Measurements from ENCODE around the gene RDH12. TPM values are rescaled to one million over a fixed set of nuclear protein-coding genes. Genes with fewer than 3 reads are reported as not detected.

RDH12 gene
- total RNA-seq, 1 donor from 2014 or later: not detected

GRCh38 chr14:67776653-67777322, 75.1 kb downstream of the RDH12 start:
- TF ChIP-seq, protein P1, sequence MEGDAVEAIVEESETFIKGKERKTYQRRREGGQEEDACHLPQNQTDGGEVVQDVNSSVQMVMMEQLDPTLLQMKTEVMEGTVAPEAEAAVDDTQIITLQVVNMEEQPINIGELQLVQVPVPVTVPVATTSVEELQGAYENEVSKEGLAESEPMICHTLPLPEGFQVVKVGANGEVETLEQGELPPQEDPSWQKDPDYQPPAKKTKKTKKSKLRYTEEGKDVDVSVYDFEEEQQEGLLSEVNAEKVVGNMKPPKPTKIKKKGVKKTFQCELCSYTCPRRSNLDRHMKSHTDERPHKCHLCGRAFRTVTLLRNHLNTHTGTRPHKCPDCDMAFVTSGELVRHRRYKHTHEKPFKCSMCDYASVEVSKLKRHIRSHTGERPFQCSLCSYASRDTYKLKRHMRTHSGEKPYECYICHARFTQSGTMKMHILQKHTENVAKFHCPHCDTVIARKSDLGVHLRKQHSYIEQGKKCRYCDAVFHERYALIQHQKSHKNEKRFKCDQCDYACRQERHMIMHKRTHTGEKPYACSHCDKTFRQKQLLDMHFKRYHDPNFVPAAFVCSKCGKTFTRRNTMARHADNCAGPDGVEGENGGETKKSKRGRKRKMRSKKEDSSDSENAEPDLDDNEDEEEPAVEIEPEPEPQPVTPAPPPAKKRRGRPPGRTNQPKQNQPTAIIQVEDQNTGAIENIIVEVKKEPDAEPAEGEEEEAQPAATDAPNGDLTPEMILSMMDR (conservative IDR thresholded peaks at IDR 0.05; ENCODE audit: low read depth, low read length): no peak
- no peak for DNase-seq (ENCODE audit: low read depth)
- H3K4me3 ChIP-seq (ENCODE audit: low read depth, low read length): no peak overlapping the region

- no peak for DNase-seq (ENCODE audit: low read depth)
- TF ChIP-seq, protein P1 (conservative IDR thresholded peaks at IDR 0.05; ENCODE audit: low read depth, low read length): no peak
- no peak overlapping the region for H3K4me3 ChIP-seq (ENCODE audit: low read depth, low read length)
Observed at GRCh38 chr14:67778792-67779191, 77.1 kb downstream of the RDH12 start.

- no peak overlapping the region for H3K4me3 ChIP-seq (ENCODE audit: low read depth, low read length)
- DNase-seq (ENCODE audit: low read depth): no peak
- TF ChIP-seq, protein P1 (conservative IDR thresholded peaks at IDR 0.05; ENCODE audit: low read depth, low read length): no peak
Observed at GRCh38 chr14:67782090-67782489, 80.4 kb downstream of the RDH12 start.

Other genes with a start within 250 kb of the RDH12 start
- 0.14 and 2.2 TPM in 2 replicates for gene TMEM229B, start 213.2 kb upstream of the RDH12 start, total RNA-seq
- gene PLEKHH1, start 168.6 kb upstream of the RDH12 start, total RNA-seq: 6.3 and 7.6 TPM in 2 replicates
- 13.9 and 19.9 TPM in 2 replicates for gene PIGH, start 101.6 kb upstream of the RDH12 start, total RNA-seq
- gene ARG2, start 82.0 kb upstream of the RDH12 start, total RNA-seq: 25.9 TPM in 2 replicates
- 40.4 and 46.2 TPM in 2 replicates for gene VTI1B, start 27.3 kb upstream of the RDH12 start, total RNA-seq
- gene RDH11, start 6.1 kb upstream of the RDH12 start, total RNA-seq: 76.0 and 101 TPM in 2 replicates
- gene ZFYVE26, start 114.7 kb downstream of the RDH12 start, total RNA-seq: 11.4 and 11.9 TPM in 2 replicates
- 6.2 and 6.3 TPM in 2 replicates for gene RAD51B, start 117.9 kb downstream of the RDH12 start, total RNA-seq

Data from epithelial cell of proximal tubule (primary cell).